ENCODE results near the gene SH3GLB1.

DNA sequence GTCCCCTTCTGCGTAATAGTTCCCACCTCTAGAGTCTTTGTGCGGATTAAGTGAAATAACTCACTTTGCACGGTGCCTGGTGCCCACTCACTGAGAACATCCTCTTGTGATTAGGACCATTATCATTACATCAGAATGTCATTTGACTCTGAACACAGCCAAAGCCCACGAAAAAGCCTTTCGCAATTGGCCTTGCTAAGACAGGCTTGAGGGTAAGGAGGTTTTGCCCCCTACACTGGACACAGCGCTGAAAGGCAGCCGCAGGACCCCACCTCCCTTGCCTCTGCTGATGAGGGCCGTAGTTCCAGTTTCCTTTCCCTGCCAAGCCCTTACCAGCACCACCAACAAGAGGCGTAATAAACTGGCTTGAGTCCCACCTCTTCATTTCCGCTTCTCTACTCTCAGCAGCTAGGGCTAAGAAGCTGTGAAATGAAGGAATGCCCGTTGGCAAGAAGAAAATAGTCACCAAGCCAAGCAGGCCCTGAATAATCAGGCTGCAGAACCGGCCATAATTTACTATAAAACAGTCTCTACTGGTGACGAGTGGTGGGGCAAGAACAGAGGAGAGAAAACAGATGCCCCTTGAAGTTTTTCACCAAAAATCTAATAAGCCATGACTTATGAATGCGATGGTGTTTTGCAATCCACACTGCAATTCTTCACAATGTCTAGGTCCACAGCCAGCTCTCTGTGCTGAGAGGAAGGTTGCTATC lies 53.1 kb downstream of the SH3GLB1 start:
- TF ChIP-seq, protein P1, sequence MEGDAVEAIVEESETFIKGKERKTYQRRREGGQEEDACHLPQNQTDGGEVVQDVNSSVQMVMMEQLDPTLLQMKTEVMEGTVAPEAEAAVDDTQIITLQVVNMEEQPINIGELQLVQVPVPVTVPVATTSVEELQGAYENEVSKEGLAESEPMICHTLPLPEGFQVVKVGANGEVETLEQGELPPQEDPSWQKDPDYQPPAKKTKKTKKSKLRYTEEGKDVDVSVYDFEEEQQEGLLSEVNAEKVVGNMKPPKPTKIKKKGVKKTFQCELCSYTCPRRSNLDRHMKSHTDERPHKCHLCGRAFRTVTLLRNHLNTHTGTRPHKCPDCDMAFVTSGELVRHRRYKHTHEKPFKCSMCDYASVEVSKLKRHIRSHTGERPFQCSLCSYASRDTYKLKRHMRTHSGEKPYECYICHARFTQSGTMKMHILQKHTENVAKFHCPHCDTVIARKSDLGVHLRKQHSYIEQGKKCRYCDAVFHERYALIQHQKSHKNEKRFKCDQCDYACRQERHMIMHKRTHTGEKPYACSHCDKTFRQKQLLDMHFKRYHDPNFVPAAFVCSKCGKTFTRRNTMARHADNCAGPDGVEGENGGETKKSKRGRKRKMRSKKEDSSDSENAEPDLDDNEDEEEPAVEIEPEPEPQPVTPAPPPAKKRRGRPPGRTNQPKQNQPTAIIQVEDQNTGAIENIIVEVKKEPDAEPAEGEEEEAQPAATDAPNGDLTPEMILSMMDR (IDR thresholded peaks at IDR 0.05; ENCODE audit: insufficient read depth, low read length): no peak
- TF ChIP-seq, protein P2, sequence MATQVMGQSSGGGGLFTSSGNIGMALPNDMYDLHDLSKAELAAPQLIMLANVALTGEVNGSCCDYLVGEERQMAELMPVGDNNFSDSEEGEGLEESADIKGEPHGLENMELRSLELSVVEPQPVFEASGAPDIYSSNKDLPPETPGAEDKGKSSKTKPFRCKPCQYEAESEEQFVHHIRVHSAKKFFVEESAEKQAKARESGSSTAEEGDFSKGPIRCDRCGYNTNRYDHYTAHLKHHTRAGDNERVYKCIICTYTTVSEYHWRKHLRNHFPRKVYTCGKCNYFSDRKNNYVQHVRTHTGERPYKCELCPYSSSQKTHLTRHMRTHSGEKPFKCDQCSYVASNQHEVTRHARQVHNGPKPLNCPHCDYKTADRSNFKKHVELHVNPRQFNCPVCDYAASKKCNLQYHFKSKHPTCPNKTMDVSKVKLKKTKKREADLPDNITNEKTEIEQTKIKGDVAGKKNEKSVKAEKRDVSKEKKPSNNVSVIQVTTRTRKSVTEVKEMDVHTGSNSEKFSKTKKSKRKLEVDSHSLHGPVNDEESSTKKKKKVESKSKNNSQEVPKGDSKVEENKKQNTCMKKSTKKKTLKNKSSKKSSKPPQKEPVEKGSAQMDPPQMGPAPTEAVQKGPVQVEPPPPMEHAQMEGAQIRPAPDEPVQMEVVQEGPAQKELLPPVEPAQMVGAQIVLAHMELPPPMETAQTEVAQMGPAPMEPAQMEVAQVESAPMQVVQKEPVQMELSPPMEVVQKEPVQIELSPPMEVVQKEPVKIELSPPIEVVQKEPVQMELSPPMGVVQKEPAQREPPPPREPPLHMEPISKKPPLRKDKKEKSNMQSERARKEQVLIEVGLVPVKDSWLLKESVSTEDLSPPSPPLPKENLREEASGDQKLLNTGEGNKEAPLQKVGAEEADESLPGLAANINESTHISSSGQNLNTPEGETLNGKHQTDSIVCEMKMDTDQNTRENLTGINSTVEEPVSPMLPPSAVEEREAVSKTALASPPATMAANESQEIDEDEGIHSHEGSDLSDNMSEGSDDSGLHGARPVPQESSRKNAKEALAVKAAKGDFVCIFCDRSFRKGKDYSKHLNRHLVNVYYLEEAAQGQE (IDR thresholded peaks at IDR 0.05; ENCODE audit: insufficient replicate concordance, low read depth): no peak
- TF ChIP-seq POLR2AphosphoS5 (IDR thresholded peaks at IDR 0.05; ENCODE audit: low read depth) (no peak), GABPA (IDR thresholded peaks at IDR 0.05; ENCODE audit: low read depth) (no peak)

Measured in HL-60 (cell line).